Stimulated activated CD8-positive, alpha-beta memory T cell treated with anti-CD3 and anti-CD28 coated beads, Interleukin-7, amount 100 ng/mL, for 24 hours (primary cell): ENCODE measurements around the gene RAD51B.
"Not testable (repeated sequence)": the region's sequence is repeated elsewhere in the genome, so short reads cannot be mapped to it uniquely, and the experiment has no call there.

Experiments used
- DNase-seq: peaks from one replicate; pipeline ENCODE4 v3.0.0-alpha.2; 2020; ENCODE audit warnings: low read depth

The RAD51B gene

DNA sequence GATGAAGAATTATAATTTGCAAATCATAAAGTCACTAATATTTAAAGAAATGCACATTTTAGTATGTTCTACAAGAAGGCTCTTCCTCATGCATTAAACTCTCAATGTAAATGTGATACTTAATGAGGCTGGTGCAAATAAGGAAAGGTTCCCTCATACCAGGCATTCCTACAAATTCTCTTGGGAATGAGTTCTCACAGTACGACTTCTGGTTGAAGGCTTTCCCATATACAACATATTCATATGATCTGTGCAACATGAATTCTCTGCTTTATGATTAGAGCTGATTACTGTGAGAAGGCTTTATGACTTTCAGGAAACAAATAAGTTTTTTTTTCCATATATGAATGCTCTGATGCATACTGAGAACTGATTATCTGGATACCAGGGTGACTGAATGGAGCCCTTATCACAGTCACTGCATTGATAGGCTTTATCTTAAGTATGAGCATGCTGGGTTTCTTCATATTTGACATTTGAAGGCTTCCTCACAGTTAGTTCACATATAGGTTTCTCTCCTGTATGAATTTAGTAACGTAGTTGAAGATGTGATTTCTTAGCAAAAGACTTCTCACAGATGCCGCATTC is 293.9 kb downstream of the RAD51B start:
- DNase-seq = no peak

DNA sequence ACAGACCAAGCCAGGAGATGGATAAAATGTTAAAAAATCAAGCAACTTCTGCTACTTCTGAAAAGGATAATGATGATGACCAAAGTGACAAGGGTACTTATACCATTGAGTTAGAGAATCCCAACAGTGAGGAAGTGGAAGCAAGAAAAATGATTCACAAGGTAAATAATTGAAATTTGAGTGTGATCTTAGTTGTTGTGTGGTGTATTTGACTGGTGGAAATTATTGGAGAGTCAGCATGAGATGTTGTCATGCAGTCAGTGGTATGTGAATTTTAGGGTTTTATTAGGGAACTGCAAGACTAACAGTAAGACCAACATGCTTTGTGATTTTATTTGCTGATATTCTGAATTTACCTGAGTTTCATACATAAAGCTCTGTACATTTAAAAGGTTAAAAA is 296.4 kb downstream of the RAD51B start:
- not testable (repeated sequence) for DNase-seq

- no peak for DNase-seq
Observed at GRCh38 chr14:68122651-68123050, 303.1 kb downstream of the RAD51B start.

DNA sequence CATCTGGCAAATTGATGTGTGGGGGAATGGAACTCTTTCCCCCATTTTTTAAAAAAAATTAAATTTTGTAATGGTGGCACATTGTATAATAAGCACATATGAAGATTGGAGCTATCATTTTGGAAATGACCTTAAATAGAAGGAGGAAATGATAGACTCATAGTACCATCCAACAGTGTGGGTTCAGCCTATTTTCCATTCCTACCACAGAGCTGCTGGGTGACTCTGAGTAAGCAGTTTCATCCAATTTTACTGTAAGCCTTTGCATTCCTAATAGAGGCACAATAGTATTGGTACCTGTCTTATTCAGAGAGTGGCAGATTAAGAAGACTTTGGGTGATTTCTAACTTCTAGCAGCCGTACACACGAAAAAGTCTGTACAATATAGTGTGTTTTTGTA is 304.5 kb downstream of the RAD51B start:
- no peak for DNase-seq

- DNase-seq = no peak
Observed at GRCh38 chr14:68124979-68125731, 305.6 kb downstream of the RAD51B start.

DNA sequence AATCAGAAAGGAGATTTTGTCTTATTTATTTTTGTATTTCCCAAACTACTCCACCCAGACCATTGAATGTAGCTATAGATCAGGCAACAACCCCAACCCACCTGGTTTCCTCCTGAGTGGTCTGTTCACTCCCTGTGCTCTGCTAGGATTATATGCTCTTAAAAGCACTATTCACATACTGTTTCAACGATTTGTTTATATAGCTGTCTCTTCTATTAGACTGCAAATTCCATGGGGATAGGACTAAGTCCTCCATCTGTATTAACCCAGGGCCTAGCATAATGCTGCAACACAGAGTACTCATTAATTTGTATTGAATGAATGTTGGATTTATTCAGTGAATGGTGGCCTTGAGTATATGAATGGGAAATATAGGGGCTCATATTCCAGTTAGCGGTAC is 307.6 kb downstream of the RAD51B start:
- DNase-seq = no peak

DNA sequence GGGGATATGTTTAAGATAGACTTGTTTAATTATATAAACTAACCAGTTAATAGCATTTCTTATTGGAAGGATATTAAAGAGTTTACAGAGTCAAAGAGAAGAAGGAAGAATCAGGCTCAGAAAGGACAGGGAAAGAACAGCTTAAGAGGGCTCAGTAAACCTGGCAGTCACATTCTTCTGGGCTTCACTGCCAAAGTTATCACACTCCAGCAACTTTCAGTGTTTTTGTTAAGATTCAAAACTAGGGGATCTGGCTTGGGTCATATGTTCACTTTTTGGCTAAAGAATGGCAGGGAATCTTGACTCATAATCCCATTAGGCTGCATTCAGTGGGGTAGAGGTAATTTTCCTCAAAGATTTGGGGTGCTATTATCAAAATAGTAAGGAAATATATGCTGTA is 312.3 kb downstream of the RAD51B start:
- DNase-seq = no peak

DNA sequence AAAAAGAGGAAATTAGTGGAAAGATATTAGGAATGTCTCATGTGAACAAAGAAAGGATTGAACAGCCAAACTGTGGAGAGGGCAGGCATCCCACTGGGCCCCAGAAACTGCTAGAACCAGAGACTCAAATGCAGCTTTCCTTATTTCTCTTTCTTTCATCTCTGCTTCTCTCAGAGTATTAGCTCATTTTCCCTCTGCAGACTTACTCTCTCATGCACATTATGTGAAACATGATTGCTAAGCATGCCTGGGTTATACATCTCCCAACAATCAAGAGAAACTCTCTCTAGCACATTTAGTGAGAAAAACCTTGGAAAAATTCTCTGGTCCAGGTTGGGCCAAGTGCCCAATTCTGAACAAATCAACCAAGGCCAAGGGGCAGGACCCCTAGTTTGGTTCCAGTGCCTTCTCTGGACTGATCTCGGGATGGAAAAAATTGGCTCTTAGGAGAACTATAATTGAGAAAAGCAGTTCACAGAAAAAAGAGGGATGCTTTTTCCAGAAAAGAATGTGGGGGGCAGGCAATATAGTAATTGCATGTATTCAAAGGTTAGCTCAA is 313.1 kb downstream of the RAD51B start:
- no peak for DNase-seq

- DNase-seq = no peak
Observed at GRCh38 chr14:68133856-68134255, 314.3 kb downstream of the RAD51B start.

DNA sequence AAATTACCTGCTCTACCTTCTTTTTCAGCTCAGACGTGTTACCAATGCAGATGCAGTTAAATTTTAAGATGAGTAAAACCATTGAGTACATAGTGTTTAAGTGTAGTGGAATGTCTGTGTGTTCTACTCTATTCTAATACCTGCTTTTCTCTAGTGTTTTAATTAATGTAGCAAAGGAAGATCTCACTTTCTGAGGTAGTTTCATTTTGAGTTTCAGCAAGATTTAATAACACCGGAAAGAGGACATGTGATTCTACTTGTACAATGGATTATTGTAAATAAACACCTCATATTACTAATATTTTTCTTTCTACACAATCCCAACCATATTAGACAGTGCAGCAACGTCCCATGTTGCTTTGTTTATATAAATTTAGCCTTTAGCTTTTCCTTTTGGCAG is 315.4 kb downstream of the RAD51B start:
- DNase-seq = no peak

DNA sequence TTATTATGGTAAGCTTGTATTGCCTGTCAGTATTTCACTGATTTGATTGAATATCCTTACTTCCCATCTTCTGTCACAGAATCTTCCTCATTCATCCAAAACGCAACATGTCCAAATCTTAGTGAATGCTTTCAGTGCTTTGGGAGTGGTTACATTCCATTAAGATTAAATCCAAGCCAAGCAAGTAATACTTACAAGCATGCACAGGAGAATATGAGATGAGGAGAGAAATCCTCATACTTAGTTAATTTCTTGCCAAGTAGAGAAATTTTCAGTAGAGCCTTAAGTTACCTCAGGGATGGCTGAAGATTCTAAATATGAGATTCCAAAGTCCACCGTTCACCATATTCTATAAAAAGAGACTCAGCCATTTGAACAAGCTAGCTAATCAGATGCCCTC is 316.0 kb downstream of the RAD51B start:
- no peak for DNase-seq

GRCh38 chr14:68137704-68138619 is 318.4 kb downstream of the RAD51B start:
- DNase-seq = no peak

DNA sequence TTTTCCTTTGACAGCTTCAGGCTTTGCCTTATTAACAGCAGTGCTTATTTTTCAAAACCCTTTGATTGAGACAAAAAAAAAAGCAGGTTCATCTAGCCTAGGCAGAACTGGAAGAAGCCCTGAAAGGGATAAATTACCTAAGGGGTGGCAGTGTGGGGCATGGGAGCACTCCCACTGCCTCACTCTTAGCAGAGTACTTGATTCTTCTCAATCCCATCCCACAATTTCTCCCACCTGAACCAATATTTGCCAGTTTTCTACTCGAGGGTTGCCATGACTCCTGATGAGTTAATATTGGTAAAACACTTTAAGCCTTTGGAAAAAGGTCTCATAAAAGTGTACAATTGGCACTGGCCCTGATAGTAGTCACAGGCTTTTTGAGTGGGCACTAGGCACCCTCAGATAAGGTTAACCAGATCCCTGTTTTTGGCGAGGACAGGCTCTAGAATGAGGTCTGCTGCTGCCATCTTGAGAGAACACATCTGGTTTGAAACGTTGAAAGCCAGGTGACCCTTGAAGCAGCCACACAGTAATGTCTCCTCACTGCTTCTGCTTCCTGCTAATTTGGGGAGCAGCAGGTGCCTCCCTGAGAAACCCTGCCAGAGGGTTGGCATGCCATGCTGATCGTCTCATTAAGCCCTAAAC is 320.0 kb downstream of the RAD51B start:
- no peak for DNase-seq

GRCh38 chr14:68140076-68140741 is 320.6 kb downstream of the RAD51B start:
- no peak for DNase-seq

GRCh38 chr14:68140806-68141205 is 321.2 kb downstream of the RAD51B start:
- DNase-seq = no peak

DNA sequence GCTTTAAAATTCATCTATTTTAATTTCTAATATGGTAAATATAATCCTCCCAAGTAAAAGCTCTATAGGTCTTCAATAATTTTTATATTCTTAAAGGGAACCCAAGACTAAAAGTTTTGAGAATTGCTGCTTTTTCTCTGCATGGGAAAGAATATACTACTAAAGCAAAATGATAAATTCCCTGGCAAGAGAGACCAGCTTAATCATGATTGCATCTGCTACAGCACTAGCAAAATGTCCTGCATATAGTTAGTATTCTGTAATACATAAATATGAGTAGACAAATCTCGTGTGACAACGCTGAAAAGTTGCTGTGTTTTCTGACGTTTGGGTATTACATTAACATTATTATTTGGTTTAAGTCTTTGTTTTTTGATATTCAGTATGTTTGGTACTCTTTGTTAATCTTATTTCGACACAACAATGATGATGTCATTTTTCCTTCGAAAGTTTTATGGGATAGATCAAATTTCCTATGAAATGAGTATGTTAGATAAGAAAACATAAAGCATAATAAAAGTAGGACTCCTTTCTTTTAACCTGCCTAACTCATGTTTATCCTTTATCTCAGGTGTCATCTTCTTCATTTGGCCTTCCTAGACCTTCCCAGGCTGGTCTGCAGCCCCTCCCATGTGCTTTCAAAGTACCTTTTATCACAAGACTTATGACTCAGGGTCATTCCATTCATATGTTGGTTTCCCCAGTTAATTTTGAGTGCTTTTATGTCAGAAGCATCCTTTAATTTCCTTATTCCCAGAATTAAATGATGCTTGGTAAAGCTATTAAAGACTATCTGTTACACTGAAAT is 321.9 kb downstream of the RAD51B start:
- DNase-seq = no peak

DNA sequence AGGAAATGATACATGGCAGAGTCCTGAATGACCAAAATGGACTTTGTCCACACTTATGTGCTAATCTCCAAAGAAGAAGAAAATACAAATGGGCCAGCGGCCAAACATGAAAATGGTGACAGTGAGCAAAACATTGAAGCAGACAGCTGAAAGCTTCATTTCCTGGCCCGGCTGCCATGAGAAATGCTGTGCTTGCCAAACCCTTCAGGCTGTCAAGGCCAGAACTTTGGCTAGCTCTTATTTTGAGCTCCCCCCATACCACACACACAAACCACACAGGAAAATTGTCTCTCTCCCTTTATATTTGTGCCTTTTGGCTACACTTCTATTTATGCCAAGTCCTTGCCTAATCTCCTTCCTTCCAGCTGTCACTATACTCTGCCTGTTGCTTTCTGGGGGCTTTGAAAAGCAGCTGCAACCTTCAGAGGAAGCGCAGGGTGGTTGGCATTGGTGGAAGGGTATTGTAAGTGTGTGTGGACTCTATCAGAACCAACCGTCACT is 323.8 kb downstream of the RAD51B start:
- no peak for DNase-seq

- no peak for DNase-seq
Observed at GRCh38 chr14:68144051-68144681, 324.6 kb downstream of the RAD51B start.

DNA sequence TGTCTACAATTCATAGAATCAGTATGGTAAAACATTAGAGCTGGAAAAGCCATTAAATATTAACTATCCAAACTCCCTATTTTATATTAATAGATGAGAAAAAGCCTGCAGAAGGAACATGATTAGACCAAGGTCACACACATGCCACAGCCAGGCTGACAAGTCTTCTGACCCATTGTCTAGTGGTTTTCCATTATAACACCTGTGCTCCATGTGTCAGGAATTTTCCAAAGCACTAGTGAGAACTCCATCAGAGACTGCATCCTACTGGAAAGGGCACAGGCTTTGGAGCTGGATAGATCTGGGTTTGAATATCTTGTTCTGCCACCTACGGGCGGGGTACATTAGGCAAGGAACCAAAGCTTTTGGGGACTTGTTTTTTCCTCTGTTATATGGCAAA is 325.5 kb downstream of the RAD51B start:
- no peak for DNase-seq

DNA sequence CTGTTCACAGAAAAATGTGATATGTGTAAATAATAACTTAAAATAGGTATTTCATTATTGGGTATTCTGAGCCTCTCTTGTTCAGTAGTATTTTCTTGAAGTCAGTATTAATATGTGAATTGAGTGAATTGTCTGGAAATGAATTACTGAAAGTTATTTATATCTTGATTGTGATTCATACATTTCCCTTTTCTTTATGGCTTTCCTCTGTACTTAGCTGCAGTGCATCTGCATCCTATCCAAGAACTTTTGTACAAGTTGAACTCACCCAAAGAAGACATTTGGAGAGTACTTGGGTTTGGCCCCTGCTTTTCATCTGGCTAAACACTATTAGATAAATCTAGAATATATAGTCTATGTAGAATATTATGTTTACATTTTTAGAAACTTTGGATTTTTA is 326.0 kb downstream of the RAD51B start:
- DNase-seq = no peak
